SK-N-SH treated with all-trans-retinoic acid at 6 μM for 48 hours (cell line): ENCODE measurements around the gene IRF7.

Experiments used
- ATAC-seq: fragments of 200-7000 bp; cut with Tn5 transposase; 3 replicates; pipeline ENCODE4 v1.9.1; 2020; ENCODE audit warnings: mild to moderate bottlenecking, moderate library complexity
- ARNTL ChIP-seq: fragments of 450-650 bp; formaldehyde crosslinking; IDR thresholded peaks from 2 replicates; pipeline ENCODE4 v1.5.0; 2020; ENCODE audit warnings: low read depth, mild to moderate bottlenecking, moderate library complexity, borderline replicate concordance
- BACH2 ChIP-seq: fragments of 250-450 bp; sonication (Bioruptor Pico); IDR thresholded peaks from 2 replicates; pipeline ENCODE4 v1.9.0; 2021; ENCODE audit warnings: mild to moderate bottlenecking, borderline replicate concordance
- CSDC2 ChIP-seq: fragments of 250-450 bp; sonication (Bioruptor Pico); IDR thresholded peaks from 2 replicates; pipeline ENCODE4 v1.5.0; 2020; ENCODE audit warnings: mild to moderate bottlenecking, moderate library complexity
- ESRRG ChIP-seq: fragments of 250-450 bp; sonication (Bioruptor Pico); IDR thresholded peaks from 2 replicates; pipeline ENCODE4 v1.6.1; 2021; ENCODE audit warnings: mild to moderate bottlenecking
- GLIS3 ChIP-seq: fragments of 250-450 bp; sonication (Bioruptor Pico); IDR thresholded peaks from 2 replicates; pipeline ENCODE4 v1.5.0; 2020; ENCODE audit warnings: mild to moderate bottlenecking, moderate library complexity
- ISL1 ChIP-seq: fragments of 250-450 bp; sonication (Bioruptor Pico); IDR thresholded peaks from 2 replicates; pipeline ENCODE4 v2.1.2; 2022; ENCODE audit warnings: mild to moderate bottlenecking, moderate library complexity
- OSR1 ChIP-seq: fragments of 250-450 bp; sonication (Bioruptor Pico); IDR thresholded peaks from 2 replicates; pipeline ENCODE4 v1.8.0; 2022; ENCODE audit warnings: moderate library complexity, mild to moderate bottlenecking, inconsistent platforms
- PPARA ChIP-seq: fragments of 250-450 bp; sonication (Bioruptor Pico); IDR thresholded peaks from 2 replicates; pipeline ENCODE4 v1.5.0; 2020; ENCODE audit warnings: mild to moderate bottlenecking, borderline replicate concordance
- RARB ChIP-seq: fragments of 250-450 bp; sonication (Bioruptor Pico); IDR thresholded peaks from 2 replicates; pipeline ENCODE4 v1.8.0; 2021; ENCODE audit warnings: mild to moderate bottlenecking, moderate library complexity
- SNAI2 ChIP-seq: fragments of 250-450 bp; sonication (Bioruptor Pico); IDR thresholded peaks from 2 replicates; pipeline ENCODE4 v1.5.0; 2020; ENCODE audit warnings: mild to moderate bottlenecking, moderate library complexity
- TCF4 ChIP-seq: fragments of 250-450 bp; sonication (Bioruptor Pico); IDR thresholded peaks from 2 replicates; pipeline ENCODE4 v1.8.0; 2021; ENCODE audit warnings: mild to moderate bottlenecking, moderate library complexity, borderline replicate concordance
- TOX ChIP-seq: fragments of 250-450 bp; sonication (Bioruptor Pico); IDR thresholded peaks from 2 replicates; pipeline ENCODE4 v1.8.0; 2021; ENCODE audit warnings: mild to moderate bottlenecking, moderate library complexity, borderline replicate concordance
- ZC3H10 ChIP-seq: fragments of 250-450 bp; sonication (Bioruptor Pico); IDR thresholded peaks from 2 replicates; pipeline ENCODE4 v1.5.1; 2021; ENCODE audit warnings: mild to moderate bottlenecking, moderate library complexity
- ZFP3 ChIP-seq: fragments of 250-450 bp; sonication (Bioruptor Pico); IDR thresholded peaks from 2 replicates; pipeline ENCODE4 v1.5.0; 2020; ENCODE audit warnings: mild to moderate bottlenecking, moderate library complexity
- ZFP30 ChIP-seq: fragments of 450-650 bp; formaldehyde crosslinking; IDR thresholded peaks from 2 replicates; pipeline ENCODE4 v1.5.0; 2022; ENCODE audit warnings: mild to moderate bottlenecking, moderate library complexity
- ZNF565 ChIP-seq: fragments of 450-650 bp; formaldehyde crosslinking; conservative IDR thresholded peaks from 2 replicates; pipeline ENCODE4 v1.5.0; 2020; ENCODE audit warnings: low read depth, mild to moderate bottlenecking, moderate library complexity
- ZNF8 ChIP-seq: fragments of 450-650 bp; formaldehyde crosslinking; IDR thresholded peaks from 2 replicates; pipeline ENCODE4 v1.5.0; 2020; ENCODE audit warnings: mild to moderate bottlenecking, moderate library complexity
- TF ChIP-seq, protein P1 (sequence below): fragments of 250-450 bp; sonication (Bioruptor Pico); IDR thresholded peaks from 2 replicates; pipeline ENCODE4 v1.5.1; 2020; ENCODE audit warnings: low read depth, mild to moderate bottlenecking, moderate library complexity
- TF ChIP-seq, protein P2 (sequence below): fragments of 250-450 bp; sonication (Bioruptor Pico); IDR thresholded peaks from 2 replicates; pipeline ENCODE4 v1.5.0; 2020; ENCODE audit warnings: mild to moderate bottlenecking, moderate library complexity
- TF ChIP-seq, protein P3 (sequence below): fragments of 250-450 bp; sonication (Bioruptor Pico); IDR thresholded peaks from 2 replicates; pipeline ENCODE4 v1.5.1; 2021; ENCODE audit warnings: mild to moderate bottlenecking, moderate library complexity
- TF ChIP-seq, protein P4 (sequence below): fragments of 250-450 bp; sonication (Bioruptor Pico); IDR thresholded peaks from 2 replicates; pipeline ENCODE4 v1.8.0; 2020; ENCODE audit warnings: mild to moderate bottlenecking, moderate library complexity, borderline replicate concordance

Gene IRF7

DNA sequence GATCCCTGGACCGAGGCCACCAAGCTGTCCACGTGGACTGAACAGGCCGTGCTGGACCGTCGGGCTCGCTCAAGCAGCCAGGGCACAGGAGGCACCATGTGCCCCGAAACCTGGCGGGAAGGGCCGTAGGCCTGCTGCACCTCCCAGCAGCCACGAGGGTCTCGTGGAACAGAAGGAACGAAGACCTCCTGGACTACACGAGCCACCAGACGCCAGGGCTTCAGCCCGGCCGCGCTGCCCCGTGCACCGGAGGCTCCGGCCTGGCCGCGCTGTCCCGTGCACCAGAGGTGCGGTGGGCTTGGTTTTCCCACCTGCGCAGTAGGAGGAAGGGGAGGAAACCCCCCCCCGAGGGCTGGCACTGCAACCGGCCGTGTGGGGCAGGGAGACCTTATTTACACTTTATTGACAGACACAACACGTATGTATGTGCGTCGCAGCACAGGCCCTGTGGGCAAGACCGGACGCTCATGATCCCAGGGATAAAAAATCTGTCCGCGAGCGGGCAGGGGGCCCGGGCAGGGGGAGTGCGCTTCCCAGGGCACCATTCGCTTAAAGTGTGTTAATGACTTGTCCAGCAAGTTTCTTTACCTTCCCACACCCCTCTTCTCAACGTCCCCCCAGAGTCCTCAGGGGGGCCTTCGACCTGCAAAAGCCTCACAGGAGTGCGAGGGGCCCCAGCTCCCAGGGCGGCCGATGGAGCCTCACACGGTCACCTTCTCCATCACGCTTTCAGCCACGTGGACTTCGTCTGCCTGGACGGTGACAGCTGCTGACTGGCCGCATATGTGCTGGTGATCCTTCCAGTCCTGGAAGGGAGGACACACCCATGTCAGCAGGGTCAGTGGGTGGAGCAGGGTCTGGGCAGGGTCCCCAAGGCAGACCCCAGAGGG, 28.3 kb upstream of the IRF7 start:
- ATAC-seq, result no peak; the same call in 2 of the 3 replicates
- TF ChIP-seq ZFP30 (CRISPR knock-in tag), result no peak
- TF ChIP-seq, protein P1, sequence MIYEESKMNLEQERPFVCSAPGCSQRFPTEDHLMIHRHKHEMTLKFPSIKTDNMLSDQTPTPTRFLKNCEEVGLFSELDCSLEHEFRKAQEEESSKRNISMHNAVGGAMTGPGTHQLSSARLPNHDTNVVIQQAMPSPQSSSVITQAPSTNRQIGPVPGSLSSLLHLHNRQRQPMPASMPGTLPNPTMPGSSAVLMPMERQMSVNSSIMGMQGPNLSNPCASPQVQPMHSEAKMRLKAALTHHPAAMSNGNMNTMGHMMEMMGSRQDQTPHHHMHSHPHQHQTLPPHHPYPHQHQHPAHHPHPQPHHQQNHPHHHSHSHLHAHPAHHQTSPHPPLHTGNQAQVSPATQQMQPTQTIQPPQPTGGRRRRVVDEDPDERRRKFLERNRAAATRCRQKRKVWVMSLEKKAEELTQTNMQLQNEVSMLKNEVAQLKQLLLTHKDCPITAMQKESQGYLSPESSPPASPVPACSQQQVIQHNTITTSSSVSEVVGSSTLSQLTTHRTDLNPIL (CRISPR knock-in tag), result no peak
- TF ChIP-seq, all 23 proteins: peak for 0

DNA sequence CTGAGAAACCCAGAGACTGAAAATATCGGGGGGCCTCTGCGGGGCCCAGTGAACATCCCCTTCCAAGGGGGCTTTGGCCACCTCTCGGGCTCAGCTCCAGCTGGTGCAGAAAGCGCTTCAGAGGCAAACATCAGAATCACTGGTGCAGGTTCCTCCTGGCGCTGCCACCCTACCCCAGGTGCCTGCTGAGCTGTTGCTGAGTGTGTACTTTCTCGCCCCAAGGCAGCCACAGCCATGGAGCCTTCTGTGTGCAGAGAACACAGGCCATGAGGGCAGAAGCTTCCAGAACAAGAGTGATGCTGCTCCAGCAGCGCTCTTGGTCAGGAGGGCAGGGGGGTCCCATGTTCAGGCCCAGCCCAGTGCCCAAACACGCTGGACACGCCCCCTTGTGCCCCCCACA, 27.6 kb upstream of the IRF7 start:
- no peak for ATAC-seq
- no peak for TF ChIP-seq RARB (CRISPR knock-in tag)
- no peak for TF ChIP-seq SNAI2 (CRISPR knock-in tag)
- TF ChIP-seq ZFP3 (CRISPR knock-in tag), result no peak
- TF ChIP-seq, protein P2, sequence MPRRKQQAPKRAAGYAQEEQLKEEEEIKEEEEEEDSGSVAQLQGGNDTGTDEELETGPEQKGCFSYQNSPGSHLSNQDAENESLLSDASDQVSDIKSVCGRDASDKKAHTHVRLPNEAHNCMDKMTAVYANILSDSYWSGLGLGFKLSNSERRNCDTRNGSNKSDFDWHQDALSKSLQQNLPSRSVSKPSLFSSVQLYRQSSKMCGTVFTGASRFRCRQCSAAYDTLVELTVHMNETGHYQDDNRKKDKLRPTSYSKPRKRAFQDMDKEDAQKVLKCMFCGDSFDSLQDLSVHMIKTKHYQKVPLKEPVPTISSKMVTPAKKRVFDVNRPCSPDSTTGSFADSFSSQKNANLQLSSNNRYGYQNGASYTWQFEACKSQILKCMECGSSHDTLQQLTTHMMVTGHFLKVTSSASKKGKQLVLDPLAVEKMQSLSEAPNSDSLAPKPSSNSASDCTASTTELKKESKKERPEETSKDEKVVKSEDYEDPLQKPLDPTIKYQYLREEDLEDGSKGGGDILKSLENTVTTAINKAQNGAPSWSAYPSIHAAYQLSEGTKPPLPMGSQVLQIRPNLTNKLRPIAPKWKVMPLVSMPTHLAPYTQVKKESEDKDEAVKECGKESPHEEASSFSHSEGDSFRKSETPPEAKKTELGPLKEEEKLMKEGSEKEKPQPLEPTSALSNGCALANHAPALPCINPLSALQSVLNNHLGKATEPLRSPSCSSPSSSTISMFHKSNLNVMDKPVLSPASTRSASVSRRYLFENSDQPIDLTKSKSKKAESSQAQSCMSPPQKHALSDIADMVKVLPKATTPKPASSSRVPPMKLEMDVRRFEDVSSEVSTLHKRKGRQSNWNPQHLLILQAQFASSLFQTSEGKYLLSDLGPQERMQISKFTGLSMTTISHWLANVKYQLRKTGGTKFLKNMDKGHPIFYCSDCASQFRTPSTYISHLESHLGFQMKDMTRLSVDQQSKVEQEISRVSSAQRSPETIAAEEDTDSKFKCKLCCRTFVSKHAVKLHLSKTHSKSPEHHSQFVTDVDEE (CRISPR knock-in tag), result no peak
- TF ChIP-seq, protein P1 (CRISPR knock-in tag), result no peak
- TF ChIP-seq TCF4 (CRISPR knock-in tag), result no peak
- TF ChIP-seq GLIS3 (CRISPR knock-in tag), result no peak
- TF ChIP-seq OSR1 (CRISPR knock-in tag), result no peak
- TF ChIP-seq ZNF565, result no peak
- TF ChIP-seq ZNF8 (CRISPR knock-in tag), result no peak
- no peak for TF ChIP-seq BACH2 (CRISPR knock-in tag)
- TF ChIP-seq PPARA, result no peak
- TF ChIP-seq, protein P3, sequence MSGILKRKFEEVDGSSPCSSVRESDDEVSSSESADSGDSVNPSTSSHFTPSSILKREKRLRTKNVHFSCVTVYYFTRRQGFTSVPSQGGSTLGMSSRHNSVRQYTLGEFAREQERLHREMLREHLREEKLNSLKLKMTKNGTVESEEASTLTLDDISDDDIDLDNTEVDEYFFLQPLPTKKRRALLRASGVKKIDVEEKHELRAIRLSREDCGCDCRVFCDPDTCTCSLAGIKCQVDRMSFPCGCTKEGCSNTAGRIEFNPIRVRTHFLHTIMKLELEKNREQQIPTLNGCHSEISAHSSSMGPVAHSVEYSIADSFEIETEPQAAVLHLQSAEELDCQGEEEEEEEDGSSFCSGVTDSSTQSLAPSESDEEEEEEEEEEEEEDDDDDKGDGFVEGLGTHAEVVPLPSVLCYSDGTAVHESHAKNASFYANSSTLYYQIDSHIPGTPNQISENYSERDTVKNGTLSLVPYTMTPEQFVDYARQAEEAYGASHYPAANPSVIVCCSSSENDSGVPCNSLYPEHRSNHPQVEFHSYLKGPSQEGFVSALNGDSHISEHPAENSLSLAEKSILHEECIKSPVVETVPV (CRISPR knock-in tag), result no peak
- no peak for TF ChIP-seq ISL1
- TF ChIP-seq CSDC2 (CRISPR knock-in tag), result no peak
- TF ChIP-seq ZC3H10 (CRISPR knock-in tag), result no peak
- no peak for TF ChIP-seq TOX (CRISPR knock-in tag)
- TF ChIP-seq ARNTL (CRISPR knock-in tag), result no peak
- TF ChIP-seq, all 23 proteins: peak for 0

DNA sequence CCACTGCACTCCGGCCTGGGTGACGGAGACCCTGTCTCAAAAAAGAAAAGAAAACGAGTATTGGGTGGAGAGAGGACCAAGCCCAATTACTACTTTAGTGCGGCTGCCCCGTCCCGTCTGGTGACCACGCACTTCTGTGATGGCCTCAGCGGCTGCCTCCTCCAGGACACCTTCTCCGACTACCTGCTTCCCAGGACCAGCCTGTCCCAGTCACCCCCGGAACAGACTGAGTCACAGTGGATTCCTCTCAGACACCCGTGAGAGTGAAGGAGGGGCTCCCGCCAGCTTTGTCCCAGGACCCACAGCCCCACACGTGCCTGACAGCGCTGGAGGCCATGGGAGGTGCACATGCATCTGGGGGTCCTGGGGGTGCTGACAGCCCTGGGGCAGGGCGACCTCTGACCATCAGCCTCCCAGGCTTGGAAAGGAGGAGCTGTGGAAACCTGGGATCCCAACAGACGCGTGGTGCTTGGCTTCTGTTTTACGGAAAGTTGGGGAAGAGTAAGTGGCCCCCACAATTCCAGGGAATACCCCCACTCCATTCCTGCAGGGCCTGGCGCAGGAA, 26.1 kb upstream of the IRF7 start:
- no peak for ATAC-seq
- TF ChIP-seq RARB (CRISPR knock-in tag) (no peak), CSDC2 (CRISPR knock-in tag) (no peak), ZFP30 (CRISPR knock-in tag) (no peak), ESRRG (CRISPR knock-in tag) (no peak), PPARA (no peak)
- TF ChIP-seq, protein P3 (CRISPR knock-in tag), result no peak
- TF ChIP-seq, protein P4, sequence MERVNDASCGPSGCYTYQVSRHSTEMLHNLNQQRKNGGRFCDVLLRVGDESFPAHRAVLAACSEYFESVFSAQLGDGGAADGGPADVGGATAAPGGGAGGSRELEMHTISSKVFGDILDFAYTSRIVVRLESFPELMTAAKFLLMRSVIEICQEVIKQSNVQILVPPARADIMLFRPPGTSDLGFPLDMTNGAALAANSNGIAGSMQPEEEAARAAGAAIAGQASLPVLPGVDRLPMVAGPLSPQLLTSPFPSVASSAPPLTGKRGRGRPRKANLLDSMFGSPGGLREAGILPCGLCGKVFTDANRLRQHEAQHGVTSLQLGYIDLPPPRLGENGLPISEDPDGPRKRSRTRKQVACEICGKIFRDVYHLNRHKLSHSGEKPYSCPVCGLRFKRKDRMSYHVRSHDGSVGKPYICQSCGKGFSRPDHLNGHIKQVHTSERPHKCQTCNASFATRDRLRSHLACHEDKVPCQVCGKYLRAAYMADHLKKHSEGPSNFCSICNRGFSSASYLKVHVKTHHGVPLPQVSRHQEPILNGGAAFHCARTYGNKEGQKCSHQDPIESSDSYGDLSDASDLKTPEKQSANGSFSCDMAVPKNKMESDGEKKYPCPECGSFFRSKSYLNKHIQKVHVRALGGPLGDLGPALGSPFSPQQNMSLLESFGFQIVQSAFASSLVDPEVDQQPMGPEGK (CRISPR knock-in tag), result no peak
